GM12865 (cell line): ENCODE data around the gene HNF1B.
A peak's percentile ranks its signal among the peaks of the same experiment; 100 is the strongest.

Source experiments
- DNase-seq: peaks from one replicate; pipeline ENCODE4 v3.0.0; 2010; ENCODE audit warnings: low read depth
- H3K4me3 ChIP-seq: 2 replicates; pipeline ENCODE4 v1.5.1; 2011; ENCODE audit warnings: mild to moderate bottlenecking, low read depth, low read length, control low read depth
- CTCF ChIP-seq: IDR thresholded peaks from 2 replicates; pipeline ENCODE4 v1.5.1; 2011; ENCODE audit warnings: low read length, control low read depth, low read depth, inconsistent platforms; ENCODE audit not compliant: insufficient read depth; ENCODE audit errors: missing control alignments

Gene HNF1B

GRCh38 chr17:37750768-37751475, 6.1 kb upstream of the HNF1B start:
- no peak for DNase-seq
- no peak for TF ChIP-seq CTCF
- H3K4me3 ChIP-seq: no peak overlapping the region

GRCh38 chr17:37750292-37750691, 5.4 kb upstream of the HNF1B start:
- no peak for DNase-seq
- no peak for TF ChIP-seq CTCF
- H3K4me3 ChIP-seq: no peak overlapping the region

GRCh38 chr17:37747222-37747621, 2.4 kb upstream of the HNF1B start:
- no peak overlapping the region for H3K4me3 ChIP-seq
- DNase-seq: no peak
- TF ChIP-seq CTCF: no peak

- H3K4me3 ChIP-seq: no peak overlapping the region
- no peak for DNase-seq
- TF ChIP-seq CTCF: no peak
These were observed 1.8 kb upstream of the HNF1B start for GRCh38 chr17:37746617-37747016.

- no peak for DNase-seq
- peak overlapping the region; percentile 54 for H3K4me3 ChIP-seq
- TF ChIP-seq CTCF: no peak
These were observed 1.1 kb upstream of the HNF1B start for GRCh38 chr17:37745801-37746426.

GRCh38 chr17:37744633-37744927, 279 bp downstream of the HNF1B start:
- H3K4me3 ChIP-seq: peak overlapping the region; percentile 54
- no peak for DNase-seq

More at GRCh38 chr17:37744633-37744927, 279 bp downstream of the HNF1B start:
- no peak for TF ChIP-seq CTCF
